ENCODE measurements around the gene MYO9B. TPM values are rescaled to one million over a fixed set of nuclear protein-coding genes. Genes with fewer than 3 reads are reported as not detected.
A peak's percentile ranks its signal among the peaks of the same experiment; 100 is the strongest.
"Not testable (repeated sequence)": the region's sequence is repeated elsewhere in the genome, so short reads cannot be mapped to it uniquely, and the experiment has no call there.

Gene MYO9B
- total RNA-seq, 3 donors from 2014 or later (not counting 1 experiment from before 2014, with no cell fraction given): 321 to 378 (median 365) TPM

DNA sequence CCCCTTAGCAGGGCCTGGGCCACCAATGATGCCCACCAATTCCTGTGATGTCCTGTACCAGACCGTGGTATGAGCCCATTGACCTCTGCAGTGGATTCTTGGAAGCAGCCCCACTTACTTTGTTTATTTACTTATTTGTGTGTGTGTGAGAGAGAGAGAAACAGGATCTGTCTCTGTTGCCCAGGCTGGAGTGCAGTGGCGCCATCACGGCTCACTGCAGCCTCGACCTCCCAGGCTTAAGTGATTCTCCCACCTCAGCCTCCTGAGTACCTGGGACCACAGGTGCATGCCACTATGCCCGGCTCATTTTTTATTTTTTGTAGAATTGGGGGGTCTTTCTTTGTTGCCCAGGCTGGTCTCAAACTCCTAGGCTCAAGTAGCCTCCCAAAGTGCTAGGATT is 13.0 kb downstream of the MYO9B start:
- peaks cover 48 to 63% of the 10 kb centered on the region in 2 donors for H3K4me1 Mint-ChIP-seq
- no peaks in the 10 kb centered on the region for H3K36me3 Mint-ChIP-seq
- H3K9me3 Mint-ChIP-seq: no peaks in the 10 kb centered on the region
- H3K27me3 Mint-ChIP-seq (ENCODE audit: low read depth in 2 of 2): no peaks in the 10 kb centered on the region
- no peak overlapping the region for H3K27ac ChIP-seq (ENCODE audit: low read length)
- H3K4me1 ChIP-seq (ENCODE audit: control insufficient read depth, insufficient read depth, low read length): peaks cover 35% of the 10 kb centered on the region
- no peaks in the 10 kb centered on the region for H3K27me3 ChIP-seq (ENCODE audit: control insufficient read depth, insufficient read depth, low read length)
- TF ChIP-seq, protein P1, sequence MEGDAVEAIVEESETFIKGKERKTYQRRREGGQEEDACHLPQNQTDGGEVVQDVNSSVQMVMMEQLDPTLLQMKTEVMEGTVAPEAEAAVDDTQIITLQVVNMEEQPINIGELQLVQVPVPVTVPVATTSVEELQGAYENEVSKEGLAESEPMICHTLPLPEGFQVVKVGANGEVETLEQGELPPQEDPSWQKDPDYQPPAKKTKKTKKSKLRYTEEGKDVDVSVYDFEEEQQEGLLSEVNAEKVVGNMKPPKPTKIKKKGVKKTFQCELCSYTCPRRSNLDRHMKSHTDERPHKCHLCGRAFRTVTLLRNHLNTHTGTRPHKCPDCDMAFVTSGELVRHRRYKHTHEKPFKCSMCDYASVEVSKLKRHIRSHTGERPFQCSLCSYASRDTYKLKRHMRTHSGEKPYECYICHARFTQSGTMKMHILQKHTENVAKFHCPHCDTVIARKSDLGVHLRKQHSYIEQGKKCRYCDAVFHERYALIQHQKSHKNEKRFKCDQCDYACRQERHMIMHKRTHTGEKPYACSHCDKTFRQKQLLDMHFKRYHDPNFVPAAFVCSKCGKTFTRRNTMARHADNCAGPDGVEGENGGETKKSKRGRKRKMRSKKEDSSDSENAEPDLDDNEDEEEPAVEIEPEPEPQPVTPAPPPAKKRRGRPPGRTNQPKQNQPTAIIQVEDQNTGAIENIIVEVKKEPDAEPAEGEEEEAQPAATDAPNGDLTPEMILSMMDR (IDR thresholded peaks at IDR 0.05): no peak
- H3K27ac Mint-ChIP-seq: peak overlapping the region; percentile 78 to 86
- no peak for ATAC-seq
- no peak overlapping the region for H3K4me3 ChIP-seq (ENCODE audit: low read length)
- intact Hi-C loops (cut with micrococcal nuclease): no loop called here
- H3K4me3 Mint-ChIP-seq: no peak overlapping the region
- peaks cover 10% of the 10 kb centered on the region for H3K36me3 ChIP-seq (ENCODE audit: control insufficient read depth, insufficient read depth, low read length)
- DNase-seq: no peak
- no peaks in the 10 kb centered on the region for H3K9me3 ChIP-seq (ENCODE audit: control insufficient read depth, insufficient read depth, low read length)
- 98% methylated on average over 5 of the region's 5 CpGs for WGBS (ENCODE audit: insufficient coverage)

DNA sequence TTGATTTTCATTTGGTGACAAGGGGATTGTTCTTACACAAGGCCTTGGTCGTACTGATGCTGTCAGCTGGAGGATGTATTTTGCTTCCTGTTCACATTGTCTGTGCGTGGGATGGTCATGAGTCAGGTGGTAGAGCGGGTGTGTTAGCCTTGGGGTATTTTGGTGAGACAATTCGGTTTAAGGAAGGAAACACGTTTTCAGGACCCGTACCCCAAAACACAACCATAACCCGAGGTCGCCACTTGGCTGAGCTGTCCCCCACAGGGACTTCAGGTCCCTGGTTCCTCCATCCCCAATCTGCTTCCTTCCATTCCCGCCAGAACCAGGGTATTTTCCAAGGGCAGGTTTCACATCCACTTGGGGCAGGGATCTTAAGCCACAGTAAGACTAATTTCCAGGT is 15.0 kb downstream of the MYO9B start:
- no peak overlapping the region for H3K4me3 ChIP-seq (ENCODE audit: low read length)
- TF ChIP-seq, protein P1 (IDR thresholded peaks at IDR 0.05): no peak
- H3K9me3 ChIP-seq (ENCODE audit: control insufficient read depth, insufficient read depth, low read length): no peaks in the 10 kb centered on the region
- 16% methylated on average over 8 of the region's 9 CpGs for WGBS (ENCODE audit: insufficient coverage)
- H3K4me3 Mint-ChIP-seq: peak overlapping the region; percentile 33
- H3K4me1 Mint-ChIP-seq: peaks cover 52 to 62% of the 10 kb centered on the region in 2 donors
- H3K27me3 Mint-ChIP-seq (ENCODE audit: low read depth in 2 of 2): no peaks in the 10 kb centered on the region
- ATAC-seq (peak; percentile 67 to 77 (median 69)), DNase-seq (peak in 1 of 2 donors; percentile 50)
- intact Hi-C loops (cut with micrococcal nuclease): no loop called here
- peak overlapping the region; percentile 60 for H3K27ac ChIP-seq (ENCODE audit: low read length)
- no peaks in the 10 kb centered on the region for H3K36me3 Mint-ChIP-seq
- H3K4me1 ChIP-seq (ENCODE audit: control insufficient read depth, insufficient read depth, low read length): peaks cover 38% of the 10 kb centered on the region
- no peaks in the 10 kb centered on the region for H3K27me3 ChIP-seq (ENCODE audit: control insufficient read depth, insufficient read depth, low read length)
- H3K36me3 ChIP-seq (ENCODE audit: control insufficient read depth, insufficient read depth, low read length): peaks cover 10% of the 10 kb centered on the region
- H3K9me3 Mint-ChIP-seq: no peaks in the 10 kb centered on the region
- H3K27ac Mint-ChIP-seq: peak overlapping the region; percentile 78 to 86

DNA sequence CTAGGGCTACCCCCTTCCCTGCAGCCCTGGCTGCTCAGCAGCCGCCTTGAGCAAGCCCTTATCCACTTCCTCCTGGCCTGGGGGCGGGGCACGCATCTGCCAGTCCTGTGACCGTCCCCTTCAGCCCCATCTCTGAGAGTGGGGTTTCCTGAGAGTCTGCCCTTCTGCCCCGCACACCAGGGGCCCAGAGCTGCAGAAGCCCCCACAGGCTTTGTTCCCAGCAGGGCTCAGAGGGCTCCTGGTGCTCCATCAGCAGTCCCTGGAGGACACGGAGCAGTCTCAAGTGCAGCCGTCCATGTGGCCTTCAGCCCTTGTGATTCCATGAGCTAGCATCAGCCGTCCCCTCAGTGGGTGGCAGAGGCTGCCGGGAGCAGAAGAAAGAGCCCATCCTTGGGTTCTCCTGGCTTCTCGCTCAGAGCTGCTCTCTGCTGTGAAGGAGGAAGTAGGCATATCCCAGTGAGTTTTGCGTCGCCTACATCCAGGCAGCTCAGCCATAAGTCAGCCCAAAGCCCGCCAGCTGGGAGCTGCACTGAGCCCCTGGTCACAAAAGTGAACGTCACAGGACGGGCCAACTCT is 16.3 kb downstream of the MYO9B start:
- no peaks in the 10 kb centered on the region for H3K27me3 Mint-ChIP-seq (ENCODE audit: low read depth in 2 of 2)
- H3K4me1 Mint-ChIP-seq: peaks cover 51 to 60% of the 10 kb centered on the region in 2 donors
- ATAC-seq (peak; percentile 71 to 78 (median 76)), DNase-seq (no peak)
- peak overlapping the region; percentile 28 for H3K27ac ChIP-seq (ENCODE audit: low read length)
- H3K36me3 Mint-ChIP-seq: no peaks in the 10 kb centered on the region
- H3K4me3 Mint-ChIP-seq: no peak overlapping the region
- peak overlapping the region in 1 of 2 donors; percentile 86 for H3K27ac Mint-ChIP-seq
- no peak overlapping the region for H3K4me3 ChIP-seq (ENCODE audit: low read length)
- WGBS (ENCODE audit: insufficient coverage): 51% methylated on average over 15 of the region's 15 CpGs
- H3K27me3 ChIP-seq (ENCODE audit: control insufficient read depth, insufficient read depth, low read length): no peaks in the 10 kb centered on the region
- TF ChIP-seq, protein P1 (IDR thresholded peaks at IDR 0.05): no peak
- intact Hi-C loops (cut with micrococcal nuclease): no loop called here
- peaks cover 36% of the 10 kb centered on the region for H3K4me1 ChIP-seq (ENCODE audit: control insufficient read depth, insufficient read depth, low read length)
- H3K9me3 Mint-ChIP-seq: no peaks in the 10 kb centered on the region
- no peaks in the 10 kb centered on the region for H3K9me3 ChIP-seq (ENCODE audit: control insufficient read depth, insufficient read depth, low read length)
- peaks cover 6% of the 10 kb centered on the region for H3K36me3 ChIP-seq (ENCODE audit: control insufficient read depth, insufficient read depth, low read length)

DNA sequence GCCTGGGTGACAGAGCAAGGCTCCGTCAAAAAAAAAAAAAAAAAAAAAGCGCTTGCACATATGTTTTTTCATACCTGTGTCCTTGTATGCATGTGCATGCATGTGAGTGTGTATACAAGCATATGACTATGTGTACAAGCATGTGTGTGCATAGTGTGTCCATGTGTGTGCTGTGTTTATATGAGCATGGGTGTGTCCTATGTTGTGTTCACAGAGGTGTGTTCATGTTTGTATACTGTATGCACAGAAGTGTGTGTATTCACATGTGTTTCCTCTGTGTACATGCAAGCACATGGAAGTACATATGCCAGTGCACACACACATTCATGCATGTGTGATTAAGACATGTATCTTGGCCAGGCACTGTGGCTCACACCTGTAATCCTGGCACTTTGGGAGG is 17.1 kb downstream of the MYO9B start:
- Histone ChIP-seq H3K27ac (ENCODE audit: low read length) (no peak overlapping the region), H3K4me1 (ENCODE audit: control insufficient read depth, insufficient read depth, low read length) (peaks cover 39% of the 10 kb centered on the region), H3K9me3 (ENCODE audit: control insufficient read depth, insufficient read depth, low read length) (no peaks in the 10 kb centered on the region), H3K36me3 (ENCODE audit: control insufficient read depth, insufficient read depth, low read length) (peaks cover 3% of the 10 kb centered on the region), H3K4me3 (ENCODE audit: low read length) (no peak overlapping the region), H3K27me3 (ENCODE audit: control insufficient read depth, insufficient read depth, low read length) (no peaks in the 10 kb centered on the region)
- no peak for DNase-seq
- peaks cover 47 to 61% of the 10 kb centered on the region in 2 donors for H3K4me1 Mint-ChIP-seq
- TF ChIP-seq, protein P1 (IDR thresholded peaks at IDR 0.05): no peak
- ATAC-seq: no peak
- H3K27ac Mint-ChIP-seq: no peak overlapping the region
- no peaks in the 10 kb centered on the region for H3K27me3 Mint-ChIP-seq (ENCODE audit: low read depth in 2 of 2)
- 100% methylated on average over 2 of the region's 2 CpGs for WGBS (ENCODE audit: insufficient coverage)
- H3K9me3 Mint-ChIP-seq: no peaks in the 10 kb centered on the region
- no peaks in the 10 kb centered on the region for H3K36me3 Mint-ChIP-seq
- intact Hi-C loops (cut with micrococcal nuclease): no loop called here
- no peak overlapping the region for H3K4me3 Mint-ChIP-seq

DNA sequence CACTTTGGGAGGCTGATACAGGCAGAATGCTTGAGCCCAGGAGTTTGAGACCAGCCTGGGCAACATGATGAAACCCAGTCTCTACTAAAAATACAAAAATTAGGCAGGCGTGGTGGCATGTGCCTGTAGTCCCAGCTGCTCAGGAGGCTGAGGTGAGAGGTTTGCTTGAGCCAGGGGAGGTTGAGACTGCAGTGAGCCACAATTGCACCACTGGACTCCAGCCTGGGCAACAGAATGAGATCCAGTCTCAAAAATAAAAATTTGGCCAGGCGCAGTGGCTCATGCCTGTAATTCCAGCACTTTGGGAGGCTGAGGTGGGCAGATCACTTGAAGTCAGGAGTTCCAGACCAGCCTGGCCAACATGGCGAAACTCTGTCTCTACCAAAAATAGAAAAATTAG is 19.1 kb downstream of the MYO9B start:
- H3K27ac ChIP-seq (ENCODE audit: low read length); ATAC-seq; H3K9me3 Mint-ChIP-seq; H3K9me3 ChIP-seq (ENCODE audit: control insufficient read depth, insufficient read depth, low read length); DNase-seq; H3K4me3 ChIP-seq (ENCODE audit: low read length); H3K27me3 ChIP-seq (ENCODE audit: control insufficient read depth, insufficient read depth, low read length); H3K36me3 ChIP-seq (ENCODE audit: control insufficient read depth, insufficient read depth, low read length); H3K36me3 Mint-ChIP-seq; H3K27me3 Mint-ChIP-seq (ENCODE audit: low read depth in 2 of 2); intact Hi-C loops (cut with micrococcal nuclease); H3K4me3 Mint-ChIP-seq: not testable (repeated sequence)
- H3K4me1 Mint-ChIP-seq: peaks cover 44 to 58% of the 10 kb centered on the region in 2 donors
- H3K4me1 ChIP-seq (ENCODE audit: control insufficient read depth, insufficient read depth, low read length): peaks cover 35% of the 10 kb centered on the region
- 91% methylated on average over 3 of the region's 3 CpGs for WGBS (ENCODE audit: insufficient coverage)
- H3K27ac Mint-ChIP-seq: peak overlapping the region in 1 of 2 donors; percentile 70
